GM18951 (cell line): ENCODE results near the gene CUL9.

Source experiments
- POLR2A ChIP-seq: IDR thresholded peaks from 4 replicates; pipeline ENCODE4 v1.6.1; 2011; ENCODE audit warnings: mild to moderate bottlenecking; ENCODE audit not compliant: insufficient read length, insufficient read depth; ENCODE audit errors: extremely low read depth
- in situ Hi-C: fragments of 300-500 bp; cut with MboI; formaldehyde crosslinking; loops from one replicate; pipeline ENCODE4 v1.12.0; 2022; ENCODE audit warnings: low sequenced_read_pairs, mixed read lengths, inconsistent platforms; ENCODE audit not compliant: unreplicated experiment

CUL9 gene

DNA sequence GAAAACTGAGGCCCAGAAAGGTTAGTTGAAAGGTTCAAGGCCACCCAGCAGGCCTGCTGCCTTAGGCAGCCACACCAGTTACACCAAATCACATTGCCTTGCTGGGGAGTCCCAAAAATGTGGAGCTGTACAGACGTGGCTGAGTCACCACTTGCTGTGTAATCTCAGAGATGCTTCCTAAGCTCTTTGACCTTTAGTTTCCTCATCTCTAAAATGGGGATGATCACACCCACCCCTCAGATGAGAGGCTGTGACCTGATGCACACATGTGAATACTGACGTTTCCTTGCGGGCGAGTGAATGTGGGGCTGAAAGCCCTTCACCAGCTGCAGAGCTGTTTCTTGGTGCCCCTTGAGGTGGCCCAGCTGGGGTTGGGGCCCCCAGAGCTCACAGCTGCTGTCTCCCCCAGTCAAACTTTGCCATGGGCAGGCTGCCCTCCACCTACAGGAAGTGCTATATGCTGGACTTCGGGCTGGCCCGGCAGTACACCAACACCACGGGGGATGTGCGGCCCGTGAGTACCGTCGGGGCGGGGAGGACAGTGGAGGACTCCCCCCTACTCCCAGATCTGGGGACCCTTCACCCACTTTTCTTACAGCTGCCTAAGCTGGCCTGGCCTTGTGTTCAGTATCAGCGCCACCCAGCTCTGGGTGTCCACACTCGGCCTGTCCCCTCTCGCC, 72.3 kb downstream of the CUL9 start:
- TF ChIP-seq POLR2A, result no peak
- in situ Hi-C loops, result loop anchor here (10.0 kb wide), 1 partner anchor 251 kb away; no protein-coding TSS in a partner anchor

DNA sequence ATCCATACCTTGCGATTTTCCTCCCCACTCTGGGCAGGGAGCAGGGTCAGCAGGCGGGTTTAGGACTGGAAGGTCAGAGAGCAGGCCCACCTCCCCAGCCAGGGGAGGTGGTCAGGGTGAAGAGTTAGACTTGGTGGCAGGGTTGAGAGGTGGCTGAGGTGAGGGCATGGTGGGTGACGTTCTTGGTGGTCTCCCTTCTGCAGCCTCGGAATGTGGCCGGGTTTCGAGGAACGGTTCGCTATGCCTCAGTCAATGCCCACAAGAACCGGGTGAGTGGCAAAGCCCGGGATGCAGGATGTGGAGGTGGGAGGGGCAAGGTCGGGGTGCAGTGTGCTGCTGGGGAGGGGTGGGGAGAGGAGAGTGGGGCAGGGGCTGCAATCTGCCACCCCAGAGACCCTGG, 72.8 kb downstream of the CUL9 start:
- TF ChIP-seq POLR2A, result no peak
- in situ Hi-C loops, result loop anchor here (10.0 kb wide), 1 partner anchor 250 kb away; no protein-coding TSS in a partner anchor

- in situ Hi-C loops, result loop anchor here (10.0 kb wide), 1 partner anchor 249 kb away; no protein-coding TSS in a partner anchor
- TF ChIP-seq POLR2A, result no peak
These were observed 73.5 kb downstream of the CUL9 start for GRCh38 chr6:43255408-43256054.

DNA sequence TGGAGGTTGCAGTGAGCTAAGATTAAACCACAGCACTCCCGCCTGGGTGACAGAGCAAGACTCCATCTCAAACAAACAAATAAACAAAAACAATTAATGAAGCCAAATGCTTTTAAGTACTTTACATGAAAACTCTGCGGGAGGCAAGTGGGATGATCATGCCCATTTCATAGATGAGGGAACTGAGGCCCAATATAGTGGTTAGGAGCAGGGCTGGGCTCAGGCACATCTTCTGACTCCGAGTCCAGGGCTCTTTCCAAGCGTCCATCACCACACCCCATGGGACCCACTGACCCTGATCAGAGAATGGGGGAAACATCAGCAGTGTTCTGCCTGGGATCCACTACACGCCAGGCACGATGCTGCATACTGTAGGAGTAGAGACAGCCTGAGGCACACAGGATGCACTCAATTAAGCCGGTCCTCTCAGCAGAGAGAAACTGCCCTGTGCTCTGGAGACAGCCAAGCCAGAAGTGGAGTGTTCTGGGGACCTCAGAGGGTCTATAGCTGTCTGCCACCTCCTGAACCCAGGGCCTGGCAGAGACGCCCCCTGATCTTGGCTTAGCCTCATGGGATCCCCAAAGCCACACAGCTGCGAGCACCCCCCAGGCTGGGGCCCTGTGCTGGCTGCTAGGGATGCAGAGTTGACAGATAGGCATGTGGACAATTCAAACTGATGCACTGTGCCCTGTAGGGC, 74.8 kb downstream of the CUL9 start:
- no peak for TF ChIP-seq POLR2A
- in situ Hi-C loops, result loop anchor here (10.0 kb wide), 1 partner anchor 248 kb away; no protein-coding TSS in a partner anchor

DNA sequence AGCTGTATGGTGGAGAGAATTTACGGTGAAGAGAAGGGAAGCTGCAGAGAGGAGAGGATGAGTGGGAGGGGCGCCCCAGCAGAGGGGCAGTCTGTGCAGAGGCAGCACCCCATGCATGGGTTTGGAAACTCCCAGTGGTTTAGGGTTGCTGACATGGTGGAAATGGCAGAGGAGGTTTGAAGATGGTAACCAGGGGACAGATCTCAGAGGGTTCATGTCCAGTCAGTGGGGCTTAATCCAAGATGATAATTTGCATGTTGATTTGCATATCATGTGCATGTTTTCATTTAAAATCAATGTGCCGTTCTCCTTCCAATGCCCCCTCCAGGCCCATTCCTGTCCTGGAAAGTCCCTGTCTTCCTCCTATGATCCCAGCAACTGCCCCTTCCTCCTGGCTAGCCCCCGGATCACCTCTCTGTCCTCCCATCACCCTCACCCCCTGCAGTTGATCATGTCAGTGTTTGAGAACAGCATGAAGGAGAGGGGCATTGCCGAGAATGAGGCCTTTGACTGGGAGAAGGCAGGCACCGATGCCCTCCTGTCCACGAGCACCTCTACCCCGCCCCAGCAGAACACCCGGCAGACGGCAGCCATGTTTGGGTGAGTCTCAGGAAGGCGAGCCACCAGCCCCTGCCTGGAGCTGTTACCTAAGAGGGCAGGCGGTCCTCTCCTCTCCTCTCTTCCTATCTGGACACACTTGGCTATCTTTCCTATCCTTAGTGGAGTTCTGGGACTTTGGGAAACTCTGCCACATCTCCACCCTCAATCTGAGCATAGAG, 75.6 kb downstream of the CUL9 start:
- TF ChIP-seq POLR2A, result no peak
- in situ Hi-C loops, result loop anchor here (10.0 kb wide), 1 partner anchor 247 kb away; no protein-coding TSS in a partner anchor

- in situ Hi-C loops, result loop anchor here (10.0 kb wide), 1 partner anchor 247 kb away; no protein-coding TSS in a partner anchor
- TF ChIP-seq POLR2A, result no peak
These were observed 76.2 kb downstream of the CUL9 start for GRCh38 chr6:43258180-43258579.

DNA sequence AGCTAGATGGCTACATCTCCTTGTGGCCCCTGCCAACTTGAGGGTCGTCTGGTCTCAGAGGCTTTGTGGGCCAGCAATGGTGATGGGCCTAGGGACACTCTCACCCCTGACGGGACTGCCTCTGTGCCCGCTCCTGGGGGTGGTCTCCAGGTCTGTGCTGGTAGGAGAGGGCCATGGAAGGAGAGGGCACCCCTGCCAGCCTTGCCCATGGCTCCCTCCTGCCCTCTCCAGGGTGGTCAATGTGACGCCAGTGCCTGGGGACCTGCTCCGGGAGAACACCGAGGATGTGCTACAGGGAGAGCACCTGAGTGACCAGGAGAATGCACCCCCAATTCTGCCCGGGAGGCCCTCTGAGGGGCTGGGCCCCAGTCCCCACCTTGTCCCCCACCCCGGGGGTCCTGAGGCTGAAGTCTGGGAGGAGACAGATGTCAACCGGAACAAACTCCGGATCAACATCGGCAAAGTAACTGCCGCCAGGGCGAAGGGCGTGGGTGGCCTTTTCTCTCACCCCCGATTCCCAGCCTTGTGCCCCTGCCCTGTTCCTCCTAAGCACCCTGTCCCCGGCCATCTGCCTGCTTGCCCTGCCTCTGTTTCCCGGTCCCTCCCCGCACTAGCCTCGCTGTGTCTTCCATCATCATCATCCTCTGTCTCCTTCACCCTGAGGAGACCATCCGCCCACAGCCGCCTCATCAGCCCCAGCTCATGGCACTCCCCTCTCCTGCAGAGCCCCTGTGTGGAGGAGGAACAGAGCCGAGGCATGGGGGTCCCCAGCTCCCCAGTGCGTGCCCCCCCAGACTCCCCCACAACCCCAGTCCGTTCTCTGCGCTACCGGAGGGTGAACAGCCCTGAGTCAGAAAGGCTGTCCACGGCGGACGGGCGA, 77.1 kb downstream of the CUL9 start:
- no peak for TF ChIP-seq POLR2A
- in situ Hi-C loops, result loop anchor here (10.0 kb wide), 1 partner anchor 246 kb away; no protein-coding TSS in a partner anchor

GRCh38 chr6:43260791-43261190, 78.8 kb downstream of the CUL9 start:
- no peak for TF ChIP-seq POLR2A
- in situ Hi-C loops, result no loop called here

GRCh38 chr6:43261198-43261597, 79.2 kb downstream of the CUL9 start:
- no peak for TF ChIP-seq POLR2A

GRCh38 chr6:43262000-43262779, 80.2 kb downstream of the CUL9 start:
- no peak for TF ChIP-seq POLR2A
- in situ Hi-C loops, result no loop called here

More at GRCh38 chr6:43261198-43261597, 79.2 kb downstream of the CUL9 start:
- in situ Hi-C loops, result no loop called here

DNA sequence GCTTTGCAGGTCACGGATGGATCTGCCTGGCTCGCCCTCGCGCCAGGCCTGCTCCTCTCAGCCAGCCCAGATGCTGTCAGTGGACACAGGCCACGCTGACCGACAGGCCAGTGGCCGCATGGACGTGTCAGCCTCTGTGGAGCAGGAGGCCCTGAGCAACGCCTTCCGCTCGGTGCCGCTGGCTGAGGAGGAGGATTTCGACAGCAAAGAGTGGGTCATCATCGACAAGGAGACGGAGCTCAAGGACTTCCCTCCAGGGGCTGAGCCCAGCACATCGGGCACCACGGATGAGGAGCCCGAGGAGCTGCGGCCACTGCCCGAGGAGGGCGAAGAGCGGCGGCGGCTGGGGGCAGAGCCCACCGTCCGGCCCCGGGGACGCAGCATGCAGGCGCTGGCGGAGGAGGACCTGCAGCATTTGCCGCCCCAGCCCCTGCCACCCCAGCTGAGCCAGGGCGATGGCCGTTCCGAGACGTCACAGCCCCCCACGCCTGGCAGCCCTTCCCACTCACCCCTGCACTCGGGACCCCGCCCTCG, 80.9 kb downstream of the CUL9 start:
- in situ Hi-C loops, result no loop called here
- TF ChIP-seq POLR2A, result no peak
